Effector CD4-positive, alpha-beta T cell (primary cell): Measurements from ENCODE around the gene TRUB1.
"Not testable (repeated sequence)": the region's sequence is repeated elsewhere in the genome, so short reads cannot be mapped to it uniquely, and the experiment has no call there.

Source experiments
- DNase-seq: peaks from one replicate; pipeline ENCODE4 v3.0.0-alpha.2; 2020

TRUB1 gene

GRCh38 chr10:114925587-114926586, 12.1 kb upstream of the TRUB1 start:
- DNase-seq: no peak

GRCh38 chr10:114928818-114929217, 9.2 kb upstream of the TRUB1 start:
- DNase-seq: no peak

DNA sequence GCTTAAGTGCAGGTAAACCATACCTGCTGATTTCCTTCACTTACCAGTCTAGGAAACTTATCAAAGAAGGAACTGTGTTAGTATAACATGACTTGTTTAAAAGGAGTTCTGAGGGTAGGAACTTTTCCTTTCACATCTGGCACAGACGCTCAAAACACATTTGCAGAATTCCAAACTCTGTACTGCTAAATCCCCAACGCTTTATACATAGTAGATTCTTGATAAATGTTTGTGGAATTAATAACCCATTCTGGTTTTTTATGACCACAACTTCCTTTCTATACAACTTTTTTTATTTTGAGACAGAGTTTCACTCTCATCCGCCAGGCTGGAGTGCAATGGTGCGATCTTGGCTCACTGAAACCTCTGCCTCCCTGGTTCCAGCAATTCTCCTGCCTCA, 7.7 kb upstream of the TRUB1 start:
- no peak for DNase-seq

GRCh38 chr10:114931072-114931679, 6.8 kb upstream of the TRUB1 start:
- DNase-seq: no peak

DNA sequence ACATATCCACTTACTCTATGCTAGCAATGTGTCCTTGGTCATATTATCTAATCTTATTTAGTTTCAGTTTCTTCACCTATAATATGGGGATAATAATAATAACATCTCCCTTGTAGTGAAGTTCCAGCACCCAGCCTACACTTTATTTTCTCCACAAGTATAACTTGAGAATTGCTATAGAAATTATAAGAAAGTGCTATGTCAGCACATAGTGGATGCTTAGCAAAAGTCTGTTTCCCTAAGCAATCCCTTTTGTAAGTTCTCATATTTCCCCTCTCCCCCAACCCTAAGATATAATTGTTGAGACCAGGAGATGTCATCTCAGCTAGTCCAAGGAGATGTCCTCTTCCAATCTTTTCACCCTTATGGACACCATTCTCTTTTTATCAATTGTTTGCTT, 5.8 kb upstream of the TRUB1 start:
- no peak for DNase-seq

- DNase-seq: no peak
These were observed 5.0 kb upstream of the TRUB1 start for GRCh38 chr10:114932945-114933344.

GRCh38 chr10:114933588-114933987, 4.4 kb upstream of the TRUB1 start:
- no peak for DNase-seq

GRCh38 chr10:114933995-114934394, 4.0 kb upstream of the TRUB1 start:
- not testable (repeated sequence) for DNase-seq

- no peak for DNase-seq
These were observed 830 bp downstream of the TRUB1 start for GRCh38 chr10:114938856-114939193.

DNA sequence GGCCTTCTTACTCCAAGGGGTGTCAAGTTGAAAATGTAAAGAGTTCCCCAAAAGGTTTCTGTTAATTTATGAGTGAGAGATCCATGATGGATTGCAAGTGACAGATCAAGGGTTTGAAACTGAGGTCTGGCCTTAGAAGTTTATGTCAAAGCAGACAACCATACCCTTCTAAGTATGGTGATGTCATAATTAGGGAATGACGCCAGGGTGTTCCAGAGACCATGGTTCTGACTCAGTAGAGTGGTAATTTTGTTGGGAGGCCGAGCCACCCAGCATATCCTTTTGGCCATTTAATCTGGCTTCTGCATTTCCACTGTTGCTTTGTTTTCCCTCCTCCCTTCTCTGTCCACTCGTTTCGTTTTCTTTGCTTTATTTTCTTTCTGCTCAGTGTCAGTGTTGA, 2.7 kb downstream of the TRUB1 start:
- DNase-seq: no peak

- no peak for DNase-seq
These were observed 5.0 kb downstream of the TRUB1 start for GRCh38 chr10:114943000-114943399.

DNA sequence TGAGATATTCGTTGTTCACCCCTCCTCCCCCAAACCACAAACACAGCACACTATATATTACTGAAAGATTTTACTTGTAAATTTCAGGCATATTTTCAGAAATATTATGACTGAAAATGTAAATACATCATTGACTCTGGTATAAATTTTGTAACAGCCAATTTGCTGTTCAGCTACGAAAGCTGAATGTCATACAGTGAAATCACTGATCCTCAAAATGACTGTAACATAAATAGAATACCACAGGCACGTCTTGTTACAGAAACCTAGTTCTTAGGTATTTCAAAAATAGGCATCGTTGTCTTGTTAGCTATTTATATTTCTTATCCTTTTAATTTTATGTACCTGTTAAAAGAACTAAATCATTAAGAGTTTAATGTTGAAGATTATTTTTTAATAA, 15.1 kb downstream of the TRUB1 start:
- DNase-seq: no peak

- DNase-seq: no peak
These were observed 18.0 kb downstream of the TRUB1 start for GRCh38 chr10:114955984-114956383.

DNA sequence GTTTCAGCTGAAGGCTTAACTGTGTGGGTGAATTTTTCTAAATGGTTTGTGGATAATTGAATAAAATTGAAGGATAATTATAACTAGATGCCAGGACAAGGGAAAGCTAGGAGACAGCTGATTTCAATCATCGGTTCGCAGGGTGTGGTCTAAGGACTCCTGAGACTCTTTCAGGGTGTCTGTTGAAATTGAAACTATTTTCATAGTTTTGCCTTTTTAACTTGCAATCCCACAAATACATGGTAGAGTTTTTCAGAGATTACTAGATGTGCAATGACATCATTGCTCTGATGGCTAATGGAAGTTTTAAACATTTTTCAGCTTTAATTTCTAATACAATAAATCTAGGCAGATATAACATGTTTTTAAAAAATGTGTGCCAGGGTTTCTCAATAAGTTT, 18.5 kb downstream of the TRUB1 start:
- DNase-seq: no peak

DNA sequence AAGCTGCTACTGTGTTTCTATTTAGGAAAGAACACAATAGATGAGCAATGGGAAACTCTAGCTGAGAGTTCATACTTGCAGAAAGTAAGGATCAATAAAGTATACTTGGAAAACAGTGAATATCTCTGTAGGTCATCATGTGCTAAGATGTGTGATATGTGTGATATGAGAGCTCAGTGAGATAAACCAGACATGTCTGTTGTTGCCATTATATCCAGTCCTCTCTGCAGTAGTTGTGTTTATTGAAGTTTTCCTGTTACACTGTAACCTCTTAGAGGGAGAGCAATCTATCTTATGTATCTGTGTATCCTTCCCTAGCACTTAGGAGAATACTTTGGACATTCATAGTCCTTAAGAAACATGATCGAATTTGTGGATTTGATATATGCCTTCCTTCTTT, 19.1 kb downstream of the TRUB1 start:
- DNase-seq: no peak

GRCh38 chr10:114957673-114958072, 19.7 kb downstream of the TRUB1 start:
- no peak for DNase-seq

- DNase-seq: no peak
These were observed 24.4 kb downstream of the TRUB1 start for GRCh38 chr10:114962441-114962840.

DNA sequence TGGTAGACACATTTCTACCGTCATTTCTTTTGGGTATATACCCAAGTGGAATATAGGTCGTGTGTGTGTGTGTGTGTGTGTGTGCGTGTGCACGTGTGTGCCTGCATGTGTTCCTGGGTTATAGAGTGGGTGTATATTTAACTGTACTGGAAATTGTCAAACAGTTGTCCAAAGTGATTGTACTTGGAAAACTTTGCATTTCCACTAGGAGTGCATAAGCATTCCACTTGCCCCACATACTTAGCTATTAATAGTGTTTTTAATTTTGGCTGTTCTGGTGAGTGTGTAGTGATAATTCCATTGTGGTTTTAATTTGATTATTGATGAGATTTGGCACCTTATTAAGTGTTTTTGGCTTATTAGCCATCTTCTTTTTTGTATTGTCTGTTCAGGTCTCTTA, 25.9 kb downstream of the TRUB1 start:
- no peak for DNase-seq

- no peak for DNase-seq
These were observed 29.1 kb downstream of the TRUB1 start for GRCh38 chr10:114967071-114967470.

DNA sequence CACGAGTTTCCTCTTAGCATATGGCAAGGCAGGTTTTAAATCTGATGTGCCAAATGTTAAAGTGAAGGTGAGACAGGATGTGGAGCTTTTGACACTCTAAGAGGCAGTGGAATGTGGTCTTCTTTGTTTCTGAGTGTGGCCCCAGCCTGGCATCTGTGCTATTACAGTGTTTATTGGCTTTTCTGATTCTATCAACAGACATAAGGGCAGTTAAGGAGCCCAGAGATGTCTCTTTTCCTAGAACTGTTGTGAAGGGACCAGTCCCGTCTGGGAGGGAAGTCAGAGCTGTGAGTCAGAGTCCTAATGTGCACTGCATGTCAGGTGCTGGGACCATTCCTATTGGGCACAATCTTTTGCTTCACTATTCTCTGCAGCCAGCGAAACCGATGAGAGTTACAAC, 32.5 kb downstream of the TRUB1 start:
- no peak for DNase-seq

GRCh38 chr10:114973306-114973705, 35.3 kb downstream of the TRUB1 start:
- DNase-seq: no peak

DNA sequence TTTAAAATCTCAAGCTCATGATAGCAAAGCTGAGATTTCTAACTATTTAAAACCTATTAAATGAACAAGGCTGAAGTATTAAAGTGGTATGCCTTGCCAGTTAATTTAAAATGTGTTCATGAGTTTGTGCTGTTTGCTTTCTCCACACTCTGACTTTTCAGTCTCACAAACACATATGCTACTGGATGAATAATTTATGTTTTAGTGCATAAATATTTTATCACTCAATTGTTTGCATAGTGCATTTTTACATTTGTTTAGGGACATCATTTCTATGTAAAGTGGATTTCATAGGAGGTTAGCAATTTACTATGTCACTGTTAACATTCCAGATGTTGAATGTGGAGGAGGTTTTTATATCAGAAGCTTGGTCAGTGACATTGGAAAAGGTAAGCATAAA, 36.0 kb downstream of the TRUB1 start:
- no peak for DNase-seq

GRCh38 chr10:114974625-114975024, 36.6 kb downstream of the TRUB1 start:
- DNase-seq: no peak

DNA sequence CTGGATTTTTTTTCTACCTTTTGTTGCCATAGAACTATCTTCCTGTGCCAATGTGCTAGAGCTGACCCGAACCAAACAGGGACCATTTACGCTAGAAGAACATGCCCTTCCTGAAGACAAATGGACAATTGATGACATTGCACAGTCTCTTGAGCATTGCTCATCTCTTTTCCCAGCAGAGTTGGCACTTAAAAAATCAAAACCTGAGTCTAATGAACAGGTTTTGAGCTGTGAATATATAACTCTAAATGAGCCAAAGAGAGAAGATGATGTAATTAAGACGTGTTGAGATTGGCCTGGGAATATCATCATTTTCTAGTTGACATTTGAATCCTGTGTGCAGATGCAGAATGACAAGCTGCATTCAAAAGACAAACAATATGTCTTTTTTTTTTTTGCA, 37.1 kb downstream of the TRUB1 start:
- no peak for DNase-seq

DNA sequence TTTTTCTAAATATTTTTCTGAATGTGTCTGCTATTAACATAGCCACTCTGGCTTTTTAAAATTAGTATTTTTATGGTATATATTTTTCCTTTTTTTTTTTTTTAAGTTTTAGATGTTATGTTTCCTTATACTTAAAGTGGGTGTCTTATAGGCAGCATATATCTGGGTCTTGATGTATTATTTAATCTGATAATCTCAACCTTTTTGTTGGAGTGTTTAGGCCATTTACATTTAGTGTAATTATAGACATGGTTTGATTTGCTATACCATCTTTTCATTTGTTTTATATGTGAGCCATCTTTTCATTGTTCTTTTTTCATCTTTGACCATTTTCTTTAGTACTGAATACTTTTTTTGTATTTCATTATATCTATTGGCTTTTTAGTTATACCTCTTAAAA, 45.0 kb downstream of the TRUB1 start:
- no peak for DNase-seq
